NOMO-1 treated with dmso at 0.1 percent for 144 hours (cell line): ENCODE data around the gene FNDC5.
"Not testable (repeated sequence)": the region's sequence is repeated elsewhere in the genome, so short reads cannot be mapped to it uniquely, and the experiment has no call there.

Experiments
- DNase-seq: peaks from one replicate; lab custom pipeline; 2025; ENCODE audit not compliant: unreplicated experiment; lab: John Stamatoyannopoulos, UW

The FNDC5 gene

GRCh38 chr1:32870615-32871363, at the start of gene FNDC5:
Gene FNDC5 (minus strand): TSS chr1:32870912.
- DNase-seq: no peak

- DNase-seq: no peak
Observed at GRCh38 chr1:32919811-32920733, 49.4 kb upstream of the FNDC5 start.

GRCh38 chr1:32918179-32918578, 47.5 kb upstream of the FNDC5 start:
- DNase-seq: no peak

- DNase-seq: no peak
Observed at GRCh38 chr1:32917521-32917920, 46.8 kb upstream of the FNDC5 start.

GRCh38 chr1:32915766-32916706, 45.3 kb upstream of the FNDC5 start:
- no peak for DNase-seq

- no peak for DNase-seq
Observed at GRCh38 chr1:32910319-32910718, 39.6 kb upstream of the FNDC5 start.

- DNase-seq: no peak
Observed at GRCh38 chr1:32907435-32907834, 36.7 kb upstream of the FNDC5 start.

- no peak for DNase-seq
Observed at GRCh38 chr1:32906654-32907053, 35.9 kb upstream of the FNDC5 start.

GRCh38 chr1:32905588-32905987, 34.9 kb upstream of the FNDC5 start:
- DNase-seq: not testable (repeated sequence)

GRCh38 chr1:32904797-32905196, 34.1 kb upstream of the FNDC5 start:
- DNase-seq: no peak

- DNase-seq: no peak
Observed at GRCh38 chr1:32903991-32904785, 33.5 kb upstream of the FNDC5 start.

- DNase-seq: no peak
Observed at GRCh38 chr1:32902535-32902920, 31.8 kb upstream of the FNDC5 start.

- DNase-seq: no peak
Observed at GRCh38 chr1:32901823-32902534, 31.3 kb upstream of the FNDC5 start.

GRCh38 chr1:32900956-32901822, 30.5 kb upstream of the FNDC5 start, which contains the start of gene TMEM54:
Gene TMEM54 (minus strand): TSS chr1:32901389. CDS start chr1:32901238, 151 bp downstream.
- DNase-seq: no peak

GRCh38 chr1:32900371-32900955, 29.8 kb upstream of the FNDC5 start:
- no peak for DNase-seq

- no peak for DNase-seq
Observed at GRCh38 chr1:32899586-32900296, 29.0 kb upstream of the FNDC5 start.

- DNase-seq: no peak
Observed at GRCh38 chr1:32898958-32899357, 28.2 kb upstream of the FNDC5 start.

- DNase-seq: no peak
Observed at GRCh38 chr1:32898056-32898455, 27.3 kb upstream of the FNDC5 start.
